WTC11 (cell line): ENCODE measurements around the gene BATF.

Experiments
- CREB1 ChIP-seq: sonication (generic); formaldehyde crosslinking; IDR thresholded peaks from 2 replicates; pipeline ENCODE4 v1.8.0; 2023; ENCODE audit warnings: mild to moderate bottlenecking, missing genetic modification reagents
- FOXP1 ChIP-seq: sonication (generic); formaldehyde crosslinking; IDR thresholded peaks from 2 replicates; pipeline ENCODE4 v1.8.0; 2022; ENCODE audit warnings: missing genetic modification reagents, mild to moderate bottlenecking, moderate library complexity, borderline replicate concordance
- JUN ChIP-seq: sonication (generic); formaldehyde crosslinking; IDR thresholded peaks from 2 replicates; pipeline ENCODE4 v1.8.0; 2023; ENCODE audit warnings: mild to moderate bottlenecking, missing genetic modification reagents
- NR1H2 ChIP-seq: sonication (generic); formaldehyde crosslinking; IDR thresholded peaks from 2 replicates; pipeline ENCODE4 v1.9.0; 2021; ENCODE audit warnings: mild to moderate bottlenecking, moderate library complexity, missing genetic modification reagents
- NR2C2 ChIP-seq: sonication (generic); formaldehyde crosslinking; IDR thresholded peaks from 2 replicates; pipeline ENCODE4 v1.8.0; 2022; ENCODE audit warnings: mild to moderate bottlenecking, missing genetic modification reagents
- SMAD4 ChIP-seq: sonication (generic); formaldehyde crosslinking; IDR thresholded peaks from 2 replicates; pipeline ENCODE4 v1.8.0; 2022; ENCODE audit warnings: mild to moderate bottlenecking, missing genetic modification reagents
- ZNF423 ChIP-seq: fragments of 250-450 bp; sonication (Bioruptor Pico); IDR thresholded peaks from 2 replicates; pipeline ENCODE4 v2.1.2; 2022; ENCODE audit warnings: mild to moderate bottlenecking, moderate library complexity
- TF ChIP-seq, protein P1 (sequence below): fragments of 200-600 bp; IDR thresholded peaks from 2 replicates; pipeline ENCODE4 v1.8.0; 2022; ENCODE audit warnings: antibody characterized with exemption
- TF ChIP-seq, protein P2 (sequence below): sonication (generic); formaldehyde crosslinking; IDR thresholded peaks from 2 replicates; pipeline ENCODE4 v1.8.0; 2022; ENCODE audit warnings: missing genetic modification reagents
- TF ChIP-seq, protein P3 (sequence below): sonication (generic); formaldehyde crosslinking; IDR thresholded peaks from 2 replicates; pipeline ENCODE4 v1.8.1; 2023; ENCODE audit warnings: mild to moderate bottlenecking, missing genetic modification reagents, moderate library complexity

DNA sequence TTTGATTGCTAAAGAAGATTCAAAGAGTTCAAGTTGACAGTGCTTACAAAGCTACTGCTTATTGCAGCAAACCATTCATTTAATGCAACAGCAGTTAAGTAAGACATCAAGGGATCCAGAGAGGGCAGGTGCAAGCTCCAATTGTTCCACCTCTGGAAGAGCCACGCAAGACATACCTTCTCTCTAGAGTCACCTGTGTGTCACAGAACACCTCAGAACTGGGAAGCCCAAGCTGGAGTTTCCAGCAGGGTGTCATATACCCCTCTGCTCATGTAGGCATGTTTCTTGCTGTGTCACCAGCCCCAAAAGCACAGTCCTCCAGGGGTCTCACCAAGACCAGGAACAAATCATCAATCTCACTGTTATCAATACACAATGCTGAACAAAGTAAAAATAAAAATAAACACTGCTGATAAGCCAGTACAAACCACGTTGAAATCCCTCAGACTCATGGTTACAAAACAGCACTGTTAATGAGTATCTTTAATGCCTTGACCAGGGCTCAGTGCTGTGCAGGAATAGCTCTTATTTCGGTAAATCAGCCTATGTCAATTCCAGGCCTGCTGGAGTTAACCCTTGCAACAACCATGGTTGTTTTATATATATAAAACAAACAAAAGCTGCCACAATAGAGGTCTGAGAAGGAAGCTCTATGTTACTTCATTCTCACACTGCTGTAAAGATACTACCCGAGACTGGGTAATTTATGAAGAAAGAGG, 37.4 kb upstream of the BATF start:
- TF ChIP-seq, protein P1, sequence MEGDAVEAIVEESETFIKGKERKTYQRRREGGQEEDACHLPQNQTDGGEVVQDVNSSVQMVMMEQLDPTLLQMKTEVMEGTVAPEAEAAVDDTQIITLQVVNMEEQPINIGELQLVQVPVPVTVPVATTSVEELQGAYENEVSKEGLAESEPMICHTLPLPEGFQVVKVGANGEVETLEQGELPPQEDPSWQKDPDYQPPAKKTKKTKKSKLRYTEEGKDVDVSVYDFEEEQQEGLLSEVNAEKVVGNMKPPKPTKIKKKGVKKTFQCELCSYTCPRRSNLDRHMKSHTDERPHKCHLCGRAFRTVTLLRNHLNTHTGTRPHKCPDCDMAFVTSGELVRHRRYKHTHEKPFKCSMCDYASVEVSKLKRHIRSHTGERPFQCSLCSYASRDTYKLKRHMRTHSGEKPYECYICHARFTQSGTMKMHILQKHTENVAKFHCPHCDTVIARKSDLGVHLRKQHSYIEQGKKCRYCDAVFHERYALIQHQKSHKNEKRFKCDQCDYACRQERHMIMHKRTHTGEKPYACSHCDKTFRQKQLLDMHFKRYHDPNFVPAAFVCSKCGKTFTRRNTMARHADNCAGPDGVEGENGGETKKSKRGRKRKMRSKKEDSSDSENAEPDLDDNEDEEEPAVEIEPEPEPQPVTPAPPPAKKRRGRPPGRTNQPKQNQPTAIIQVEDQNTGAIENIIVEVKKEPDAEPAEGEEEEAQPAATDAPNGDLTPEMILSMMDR = no peak
- TF ChIP-seq, protein P2, sequence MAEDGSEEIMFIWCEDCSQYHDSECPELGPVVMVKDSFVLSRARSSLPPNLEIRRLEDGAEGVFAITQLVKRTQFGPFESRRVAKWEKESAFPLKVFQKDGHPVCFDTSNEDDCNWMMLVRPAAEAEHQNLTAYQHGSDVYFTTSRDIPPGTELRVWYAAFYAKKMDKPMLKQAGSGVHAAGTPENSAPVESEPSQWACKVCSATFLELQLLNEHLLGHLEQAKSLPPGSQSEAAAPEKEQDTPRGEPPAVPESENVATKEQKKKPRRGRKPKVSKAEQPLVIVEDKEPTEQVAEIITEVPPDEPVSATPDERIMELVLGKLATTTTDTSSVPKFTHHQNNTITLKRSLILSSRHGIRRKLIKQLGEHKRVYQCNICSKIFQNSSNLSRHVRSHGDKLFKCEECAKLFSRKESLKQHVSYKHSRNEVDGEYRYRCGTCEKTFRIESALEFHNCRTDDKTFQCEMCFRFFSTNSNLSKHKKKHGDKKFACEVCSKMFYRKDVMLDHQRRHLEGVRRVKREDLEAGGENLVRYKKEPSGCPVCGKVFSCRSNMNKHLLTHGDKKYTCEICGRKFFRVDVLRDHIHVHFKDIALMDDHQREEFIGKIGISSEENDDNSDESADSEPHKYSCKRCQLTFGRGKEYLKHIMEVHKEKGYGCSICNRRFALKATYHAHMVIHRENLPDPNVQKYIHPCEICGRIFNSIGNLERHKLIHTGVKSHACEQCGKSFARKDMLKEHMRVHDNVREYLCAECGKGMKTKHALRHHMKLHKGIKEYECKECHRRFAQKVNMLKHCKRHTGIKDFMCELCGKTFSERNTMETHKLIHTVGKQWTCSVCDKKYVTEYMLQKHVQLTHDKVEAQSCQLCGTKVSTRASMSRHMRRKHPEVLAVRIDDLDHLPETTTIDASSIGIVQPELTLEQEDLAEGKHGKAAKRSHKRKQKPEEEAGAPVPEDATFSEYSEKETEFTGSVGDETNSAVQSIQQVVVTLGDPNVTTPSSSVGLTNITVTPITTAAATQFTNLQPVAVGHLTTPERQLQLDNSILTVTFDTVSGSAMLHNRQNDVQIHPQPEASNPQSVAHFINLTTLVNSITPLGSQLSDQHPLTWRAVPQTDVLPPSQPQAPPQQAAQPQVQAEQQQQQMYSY = no peak
- TF ChIP-seq, protein P3, sequence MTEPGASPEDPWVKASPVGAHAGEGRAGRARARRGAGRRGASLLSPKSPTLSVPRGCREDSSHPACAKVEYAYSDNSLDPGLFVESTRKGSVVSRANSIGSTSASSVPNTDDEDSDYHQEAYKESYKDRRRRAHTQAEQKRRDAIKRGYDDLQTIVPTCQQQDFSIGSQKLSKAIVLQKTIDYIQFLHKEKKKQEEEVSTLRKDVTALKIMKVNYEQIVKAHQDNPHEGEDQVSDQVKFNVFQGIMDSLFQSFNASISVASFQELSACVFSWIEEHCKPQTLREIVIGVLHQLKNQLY (CRISPR knock-in tag) = no peak
- TF ChIP-seq JUN (CRISPR knock-in tag) (no peak), CREB1 (CRISPR knock-in tag) (no peak), NR2C2 (no peak), FOXP1 (CRISPR knock-in tag) (no peak), ZNF423 (CRISPR knock-in tag) (no peak), NR1H2 (no peak), SMAD4 (no peak)
